GM23338 (cell line): ENCODE data around the gene SPINT2.

Source experiments
- CTCF ChIP-seq, 2 experiments: fragments of 200-600 bp in 1 of 2; sonication (generic) in 1 of 2; conservative IDR thresholded peaks; 2 replicates each; pipeline versions ENCODE4 v1.5.1 to v1.6.1; 2016 to 2017; ENCODE audit warnings: antibody characterized with exemption in 2 of 2, low read depth in 2 of 2, mild to moderate bottlenecking in 2 of 2, moderate library complexity in 1 of 2
- EZH2phosphoT487 ChIP-seq: fragments of 200-600 bp; sonication (generic); IDR thresholded peaks from one replicate; pipeline ENCODE4 v1.8.1; 2018; ENCODE audit warnings: antibody characterized with exemption; ENCODE audit not compliant: unreplicated experiment
- POLR2AphosphoS5 ChIP-seq: IDR thresholded peaks from 2 replicates; pipeline ENCODE4 v1.6.1; 2016; ENCODE audit warnings: antibody characterized with exemption, low read depth

- TF ChIP-seq CTCF (conservative IDR thresholded peaks at IDR 0.05; ENCODE audit: low read depth in 2 of 2) (no peak), EZH2phosphoT487 (no peak), POLR2AphosphoS5 (peak; percentile 62)
Observed at GRCh38 chr19:38303517-38304351, 39.4 kb downstream of the SPINT2 start, which contains the start of gene C19orf33.
